ENCODE results near the gene CYYR1. TPM values are rescaled to one million over a fixed set of nuclear protein-coding genes. Genes with fewer than 3 reads are reported as not detected.
"Not testable (repeated sequence)": the region's sequence is repeated elsewhere in the genome, so short reads cannot be mapped to it uniquely, and the experiment has no call there.

CYYR1 gene
- polyA plus RNA-seq, 3 donors: 52.5 to 57.7 (median 56.0) TPM

GRCh38 chr21:26513212-26513611 lies 59.9 kb downstream of the CYYR1 start:
- no peak for DNase-seq (ENCODE audit: extremely low read depth in 1 of 11, low read depth in 9 of 11, low spot score in 4 of 11)

DNA sequence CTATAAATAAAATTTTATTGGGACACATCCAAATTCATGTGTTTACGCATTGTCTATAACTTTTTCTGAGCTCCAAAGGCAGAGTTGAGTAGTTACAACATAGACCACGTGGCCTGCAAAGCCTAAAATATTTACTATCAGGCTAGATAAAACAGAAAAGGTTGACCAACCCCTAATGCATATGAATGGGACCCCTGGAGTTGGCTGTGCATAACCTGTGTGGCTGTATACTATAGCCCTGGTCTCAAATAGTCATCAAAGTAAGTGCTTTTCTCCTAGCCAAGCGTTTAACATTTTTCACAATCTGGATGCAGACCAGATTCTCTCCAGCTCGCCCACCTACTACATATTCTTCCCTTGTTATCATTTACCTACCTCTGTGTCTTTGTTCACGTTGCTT lies 60.4 kb downstream of the CYYR1 start:
- no peak for DNase-seq (ENCODE audit: extremely low read depth in 1 of 11, low read depth in 9 of 11, low spot score in 4 of 11)

DNA sequence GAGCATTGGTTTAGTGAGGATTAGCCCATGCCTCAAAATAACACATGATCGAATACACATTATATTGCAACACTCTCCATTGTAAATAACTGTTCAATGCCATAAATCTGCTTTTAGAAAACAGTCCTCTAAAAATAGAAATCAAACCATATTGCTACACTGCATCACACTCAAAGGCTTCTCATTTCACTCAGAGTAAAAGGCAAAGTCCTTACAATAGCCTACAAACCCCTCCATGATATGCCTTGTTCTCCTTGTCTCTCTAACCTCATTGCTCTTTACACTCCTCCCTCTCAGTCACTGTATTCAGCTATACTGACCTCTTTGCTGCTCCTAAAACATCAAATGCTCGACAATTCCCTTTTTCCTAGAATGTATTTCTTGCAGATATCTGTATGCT lies 64.2 kb downstream of the CYYR1 start:
- DNase-seq (ENCODE audit: extremely low read depth in 1 of 11, low read depth in 9 of 11, low spot score in 4 of 11): no peak

- no peak for DNase-seq (ENCODE audit: extremely low read depth in 1 of 11, low read depth in 9 of 11, low spot score in 4 of 11)
Measured at GRCh38 chr21:26506956-26507355, 66.1 kb downstream of the CYYR1 start.

- no peak for DNase-seq (ENCODE audit: extremely low read depth in 1 of 11, low read depth in 9 of 11, low spot score in 4 of 11)
Measured at GRCh38 chr21:26505211-26505610, 67.9 kb downstream of the CYYR1 start.

GRCh38 chr21:26503414-26503813 lies 69.7 kb downstream of the CYYR1 start:
- DNase-seq (ENCODE audit: extremely low read depth in 1 of 11, low read depth in 9 of 11, low spot score in 4 of 11): no peak

GRCh38 chr21:26501495-26502021 lies 71.5 kb downstream of the CYYR1 start:
- DNase-seq (ENCODE audit: extremely low read depth in 1 of 11, low read depth in 9 of 11, low spot score in 4 of 11): no peak

DNA sequence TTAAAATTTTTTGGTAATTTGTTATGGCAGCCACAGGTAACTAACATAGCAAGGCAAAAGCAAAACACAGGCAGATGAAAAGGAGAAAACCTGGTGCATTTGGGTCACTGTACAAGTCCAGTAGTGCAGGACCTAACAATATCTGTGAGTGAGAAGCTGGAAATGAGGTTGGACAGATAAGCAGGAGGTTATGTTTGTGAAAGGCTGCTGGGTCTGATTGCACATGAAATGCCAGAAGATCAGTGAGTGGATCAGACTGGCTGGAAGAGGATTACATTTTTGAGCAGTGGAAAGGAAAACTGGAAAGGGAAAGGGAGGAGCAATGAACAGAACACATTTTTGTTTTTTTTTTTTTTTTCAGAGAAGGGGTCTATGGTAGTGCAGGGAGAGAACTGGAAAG lies 73.6 kb downstream of the CYYR1 start:
- DNase-seq (ENCODE audit: extremely low read depth in 1 of 11, low read depth in 9 of 11, low spot score in 4 of 11): no peak

GRCh38 chr21:26495283-26495849 lies 77.7 kb downstream of the CYYR1 start:
- DNase-seq (ENCODE audit: extremely low read depth in 1 of 11, low read depth in 9 of 11, low spot score in 4 of 11): no peak

DNA sequence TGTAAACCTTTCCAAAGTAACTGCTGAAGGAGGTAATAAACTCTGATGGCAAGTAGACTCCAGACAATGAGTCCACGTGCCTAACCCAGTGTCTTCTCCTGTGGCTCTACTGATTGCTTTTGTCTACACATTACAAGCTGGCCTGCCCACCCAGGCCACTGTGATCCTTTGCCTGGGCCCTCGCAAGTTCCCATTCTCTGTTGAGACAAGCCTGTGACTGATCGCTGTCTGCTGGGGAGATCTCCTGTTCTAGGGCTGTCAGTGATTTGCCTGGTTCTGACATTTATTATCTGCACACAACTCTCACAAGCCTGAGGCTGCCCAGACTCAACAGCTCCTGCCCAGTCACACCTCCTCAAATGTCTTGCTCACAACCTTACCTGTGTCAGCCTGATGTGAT lies 81.4 kb downstream of the CYYR1 start:
- DNase-seq (ENCODE audit: extremely low read depth in 1 of 11, low read depth in 9 of 11, low spot score in 4 of 11): no peak

- peak in 7 of 11 donors; percentile 10 to 45 (median 28) for DNase-seq (ENCODE audit: extremely low read depth in 1 of 11, low read depth in 9 of 11, low spot score in 4 of 11)
Measured at GRCh38 chr21:26490771-26491170, 82.3 kb downstream of the CYYR1 start.

DNA sequence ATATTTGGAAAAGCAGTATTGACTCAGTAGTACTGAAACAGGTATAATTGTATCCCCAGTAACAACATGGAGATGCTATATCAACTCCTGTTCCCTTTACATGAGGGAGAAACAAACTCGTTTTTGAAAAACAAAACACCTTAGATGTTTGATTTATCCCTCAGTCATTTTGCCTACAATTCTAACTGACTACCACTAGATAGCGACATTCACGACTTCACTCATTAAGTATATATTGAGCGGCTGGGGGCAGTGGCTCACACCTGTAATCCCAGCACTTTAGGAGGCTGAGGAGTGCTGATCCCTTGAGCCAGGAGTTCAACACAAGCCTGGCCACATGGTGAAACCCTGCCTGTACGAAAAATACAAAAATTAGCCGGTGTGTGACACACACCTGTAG lies 83.3 kb downstream of the CYYR1 start:
- no peak for DNase-seq (ENCODE audit: extremely low read depth in 1 of 11, low read depth in 9 of 11, low spot score in 4 of 11)

- no peak for DNase-seq (ENCODE audit: extremely low read depth in 1 of 11, low read depth in 9 of 11, low spot score in 4 of 11)
Measured at GRCh38 chr21:26487981-26488480, 85.1 kb downstream of the CYYR1 start.

GRCh38 chr21:26473471-26473870 lies 99.6 kb downstream of the CYYR1 start:
- DNase-seq (ENCODE audit: extremely low read depth in 1 of 11, low read depth in 9 of 11, low spot score in 4 of 11): no peak

DNA sequence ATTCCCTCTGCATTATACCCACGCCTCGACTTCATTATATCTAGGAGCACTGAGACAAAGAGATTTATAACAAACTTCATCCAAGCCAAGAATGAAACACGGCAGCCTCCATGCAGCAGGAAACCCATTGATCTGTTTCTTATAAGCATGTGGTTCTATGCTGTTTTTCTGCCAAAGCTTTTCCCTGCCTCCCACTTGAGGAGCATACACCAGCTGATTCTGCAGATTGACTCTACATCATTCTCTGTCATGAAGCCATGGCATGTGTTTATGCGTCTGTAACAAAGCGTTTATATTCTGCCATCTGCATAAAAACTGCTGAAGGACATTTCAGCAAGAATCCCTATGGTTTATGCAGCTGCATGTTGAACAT lies 102.0 kb downstream of the CYYR1 start:
- DNase-seq (ENCODE audit: extremely low read depth in 1 of 11, low read depth in 9 of 11, low spot score in 4 of 11): no peak

- DNase-seq (ENCODE audit: extremely low read depth in 1 of 11, low read depth in 9 of 11, low spot score in 4 of 11): no peak
Measured at GRCh38 chr21:26470351-26471098, 102.6 kb downstream of the CYYR1 start.

GRCh38 chr21:26469789-26470188 lies 103.3 kb downstream of the CYYR1 start:
- no peak for DNase-seq (ENCODE audit: extremely low read depth in 1 of 11, low read depth in 9 of 11, low spot score in 4 of 11)

GRCh38 chr21:26465916-26466315 lies 107.2 kb downstream of the CYYR1 start:
- DNase-seq (ENCODE audit: extremely low read depth in 1 of 11, low read depth in 9 of 11, low spot score in 4 of 11): no peak

GRCh38 chr21:26461500-26461899 lies 111.6 kb downstream of the CYYR1 start:
- no peak for DNase-seq (ENCODE audit: extremely low read depth in 1 of 11, low read depth in 9 of 11, low spot score in 4 of 11)

GRCh38 chr21:26460621-26461020 lies 112.5 kb downstream of the CYYR1 start:
- no peak for DNase-seq (ENCODE audit: extremely low read depth in 1 of 11, low read depth in 9 of 11, low spot score in 4 of 11)

DNA sequence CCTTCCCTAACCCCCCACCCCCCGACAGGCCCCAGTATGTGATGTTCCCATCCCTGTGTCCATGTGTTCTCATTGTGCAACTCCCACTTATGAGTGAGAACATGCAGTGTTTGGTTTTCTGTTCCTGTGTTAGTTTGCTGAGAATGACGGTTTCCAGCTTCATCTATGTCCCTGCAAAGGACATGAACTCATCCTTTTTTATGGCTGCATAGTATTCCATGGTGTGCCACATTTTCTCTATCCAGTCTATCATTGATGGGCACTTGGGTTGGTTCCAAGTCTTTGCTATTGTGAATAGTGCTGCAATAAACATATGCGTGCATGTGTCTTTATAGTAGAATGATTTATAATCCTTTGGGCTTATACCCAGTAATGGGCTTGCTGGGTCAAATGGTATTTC lies 114.2 kb downstream of the CYYR1 start:
- DNase-seq (ENCODE audit: extremely low read depth in 1 of 11, low read depth in 9 of 11, low spot score in 4 of 11): not testable (repeated sequence)
